T-helper 1 cell treated with Interleukin-12 subunit alpha and Interleukin-12 subunit beta and Interleukin-4 antibody, amounts not matched to agents 30 ng/mL and 1 ng/mL, for 36 hours (primary cell): ENCODE data around the gene MIGA1. TPM values are rescaled to one million over a fixed set of nuclear protein-coding genes. Genes with fewer than 3 reads are reported as not detected.

ENCODE experiments used
- intact Hi-C: fragments of 100-400 bp; cut with micrococcal nuclease; formaldehyde crosslinking; loops from one replicate; pipeline ENCODE4 v1.15.1; 2024
- total RNA-seq: library from RNA; stranded (reverse); gene quantifications from 2 replicates; pipeline ENCODE4 v1.2.3, GENCODE V29; 2022

Gene MIGA1
- total RNA-seq, 1 donor from 2014 or later: 11.8 TPM

GRCh38 chr1:77841574-77841973 is 62.1 kb downstream of the MIGA1 start:
- intact Hi-C loops: no loop called here

- intact Hi-C loops: no loop called here
These were observed 66.5 kb downstream of the MIGA1 start for GRCh38 chr1:77845951-77846350.

GRCh38 chr1:77846966-77847365 is 67.5 kb downstream of the MIGA1 start:
- intact Hi-C loops: no loop called here

GRCh38 chr1:77847621-77848080 is 68.2 kb downstream of the MIGA1 start:
- intact Hi-C loops: no loop called here

- intact Hi-C loops: no loop called here
These were observed 70.6 kb downstream of the MIGA1 start for GRCh38 chr1:77850082-77850481.

- intact Hi-C loops: no loop called here
These were observed 78.1 kb downstream of the MIGA1 start for GRCh38 chr1:77857552-77857951.

GRCh38 chr1:77858725-77859124 is 79.3 kb downstream of the MIGA1 start:
- intact Hi-C loops: no loop called here

- intact Hi-C loops: no loop called here
These were observed 79.8 kb downstream of the MIGA1 start for GRCh38 chr1:77859248-77859647.

GRCh38 chr1:77866296-77866695 is 86.8 kb downstream of the MIGA1 start:
- intact Hi-C loops: no loop called here

- intact Hi-C loops: no loop called here
These were observed 93.2 kb downstream of the MIGA1 start for GRCh38 chr1:77872645-77873044.

- intact Hi-C loops: no loop called here
These were observed 94.0 kb downstream of the MIGA1 start for GRCh38 chr1:77873461-77873860.

GRCh38 chr1:77874804-77875445 is 95.5 kb downstream of the MIGA1 start:
- intact Hi-C loops: no loop called here

- intact Hi-C loops: no loop called here
These were observed 97.4 kb downstream of the MIGA1 start for GRCh38 chr1:77876884-77877283.

GRCh38 chr1:77881061-77881460 is 101.6 kb downstream of the MIGA1 start:
- intact Hi-C loops: no loop called here

- intact Hi-C loops: no loop called here
These were observed 103.0 kb downstream of the MIGA1 start for GRCh38 chr1:77882411-77882810.

- intact Hi-C loops: no loop called here
These were observed 108.8 kb downstream of the MIGA1 start, which contains the start of gene NEXN for GRCh38 chr1:77888081-77888780. Gene NEXN, plus strand, starts transcription at chr1:77888624. Its CDS starts 27,483 bp downstream, at chr1:77916107.

GRCh38 chr1:77888781-77889642 is 109.6 kb downstream of the MIGA1 start:
- intact Hi-C loops: no loop called here

GRCh38 chr1:77889671-77890070 is 110.2 kb downstream of the MIGA1 start:
- intact Hi-C loops: no loop called here

- intact Hi-C loops: no loop called here
These were observed 111.8 kb downstream of the MIGA1 start for GRCh38 chr1:77891200-77891599.

- intact Hi-C loops: loop anchor here (1.0 kb wide), 1 partner anchor 751 kb away; no protein-coding TSS in a partner anchor
These were observed 120.3 kb downstream of the MIGA1 start for GRCh38 chr1:77899647-77900320.

GRCh38 chr1:77900687-77901293 is 121.3 kb downstream of the MIGA1 start:
- intact Hi-C loops: loop anchor here (1.0 kb wide), 1 partner anchor 752 kb away; no protein-coding TSS in a partner anchor
